ENCODE results near the gene SLC28A2.

DNA sequence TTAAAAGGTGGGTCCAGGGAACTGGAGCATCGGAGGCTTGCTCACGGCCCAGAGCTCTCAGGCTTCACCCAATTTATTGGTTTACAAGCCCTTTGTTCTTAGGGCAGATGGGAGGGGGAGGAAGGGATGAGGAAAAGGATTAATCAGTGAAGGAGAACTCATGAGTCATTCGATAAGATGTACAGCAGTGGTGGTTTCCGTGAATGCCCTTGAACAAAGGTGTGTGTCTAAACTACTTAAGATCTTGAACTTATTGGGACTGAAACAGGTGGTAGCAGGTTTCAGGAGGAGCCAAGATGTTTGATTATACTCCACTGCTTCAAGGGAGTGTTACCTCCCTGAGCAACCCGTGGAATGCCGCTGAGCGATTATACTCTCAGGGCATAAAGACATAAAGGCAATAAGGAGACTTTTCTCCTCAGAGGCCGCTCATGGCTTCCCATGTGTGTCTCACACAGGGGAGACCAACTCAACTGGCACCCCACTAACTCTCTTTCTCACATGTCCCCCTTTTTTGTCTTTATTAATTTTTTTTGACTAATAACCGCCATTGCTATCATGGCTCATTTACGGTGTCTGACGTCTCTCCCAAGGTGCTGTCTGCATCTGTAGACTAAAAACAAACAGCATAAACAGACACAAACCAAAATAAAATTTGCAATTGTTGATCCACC lies 17.3 kb upstream of the SLC28A2 start:
- TF ChIP-seq, protein P1, sequence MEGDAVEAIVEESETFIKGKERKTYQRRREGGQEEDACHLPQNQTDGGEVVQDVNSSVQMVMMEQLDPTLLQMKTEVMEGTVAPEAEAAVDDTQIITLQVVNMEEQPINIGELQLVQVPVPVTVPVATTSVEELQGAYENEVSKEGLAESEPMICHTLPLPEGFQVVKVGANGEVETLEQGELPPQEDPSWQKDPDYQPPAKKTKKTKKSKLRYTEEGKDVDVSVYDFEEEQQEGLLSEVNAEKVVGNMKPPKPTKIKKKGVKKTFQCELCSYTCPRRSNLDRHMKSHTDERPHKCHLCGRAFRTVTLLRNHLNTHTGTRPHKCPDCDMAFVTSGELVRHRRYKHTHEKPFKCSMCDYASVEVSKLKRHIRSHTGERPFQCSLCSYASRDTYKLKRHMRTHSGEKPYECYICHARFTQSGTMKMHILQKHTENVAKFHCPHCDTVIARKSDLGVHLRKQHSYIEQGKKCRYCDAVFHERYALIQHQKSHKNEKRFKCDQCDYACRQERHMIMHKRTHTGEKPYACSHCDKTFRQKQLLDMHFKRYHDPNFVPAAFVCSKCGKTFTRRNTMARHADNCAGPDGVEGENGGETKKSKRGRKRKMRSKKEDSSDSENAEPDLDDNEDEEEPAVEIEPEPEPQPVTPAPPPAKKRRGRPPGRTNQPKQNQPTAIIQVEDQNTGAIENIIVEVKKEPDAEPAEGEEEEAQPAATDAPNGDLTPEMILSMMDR (conservative IDR thresholded peaks at IDR 0.05), result no peak
- no peak for TF ChIP-seq ZFX (IDR thresholded peaks at IDR 0.05)
